ENCODE data around the gene PRKAR1B.

PRKAR1B gene

GRCh38 chr7:773622-773915, 46.5 kb upstream of the PRKAR1B start (continued):
- TF ChIP-seq, protein P1, sequence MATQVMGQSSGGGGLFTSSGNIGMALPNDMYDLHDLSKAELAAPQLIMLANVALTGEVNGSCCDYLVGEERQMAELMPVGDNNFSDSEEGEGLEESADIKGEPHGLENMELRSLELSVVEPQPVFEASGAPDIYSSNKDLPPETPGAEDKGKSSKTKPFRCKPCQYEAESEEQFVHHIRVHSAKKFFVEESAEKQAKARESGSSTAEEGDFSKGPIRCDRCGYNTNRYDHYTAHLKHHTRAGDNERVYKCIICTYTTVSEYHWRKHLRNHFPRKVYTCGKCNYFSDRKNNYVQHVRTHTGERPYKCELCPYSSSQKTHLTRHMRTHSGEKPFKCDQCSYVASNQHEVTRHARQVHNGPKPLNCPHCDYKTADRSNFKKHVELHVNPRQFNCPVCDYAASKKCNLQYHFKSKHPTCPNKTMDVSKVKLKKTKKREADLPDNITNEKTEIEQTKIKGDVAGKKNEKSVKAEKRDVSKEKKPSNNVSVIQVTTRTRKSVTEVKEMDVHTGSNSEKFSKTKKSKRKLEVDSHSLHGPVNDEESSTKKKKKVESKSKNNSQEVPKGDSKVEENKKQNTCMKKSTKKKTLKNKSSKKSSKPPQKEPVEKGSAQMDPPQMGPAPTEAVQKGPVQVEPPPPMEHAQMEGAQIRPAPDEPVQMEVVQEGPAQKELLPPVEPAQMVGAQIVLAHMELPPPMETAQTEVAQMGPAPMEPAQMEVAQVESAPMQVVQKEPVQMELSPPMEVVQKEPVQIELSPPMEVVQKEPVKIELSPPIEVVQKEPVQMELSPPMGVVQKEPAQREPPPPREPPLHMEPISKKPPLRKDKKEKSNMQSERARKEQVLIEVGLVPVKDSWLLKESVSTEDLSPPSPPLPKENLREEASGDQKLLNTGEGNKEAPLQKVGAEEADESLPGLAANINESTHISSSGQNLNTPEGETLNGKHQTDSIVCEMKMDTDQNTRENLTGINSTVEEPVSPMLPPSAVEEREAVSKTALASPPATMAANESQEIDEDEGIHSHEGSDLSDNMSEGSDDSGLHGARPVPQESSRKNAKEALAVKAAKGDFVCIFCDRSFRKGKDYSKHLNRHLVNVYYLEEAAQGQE (tag by site-specific recombination; IDR thresholded peaks at IDR 0.05), result no peak
- TF ChIP-seq ZBTB48 (tag by site-specific recombination; IDR thresholded peaks at IDR 0.05), result no peak
- TF ChIP-seq ZNF560 (tag by site-specific recombination; IDR thresholded peaks at IDR 0.05; ENCODE audit: borderline replicate concordance), result no peak
- TF ChIP-seq ZNF292 (tag by site-specific recombination; IDR thresholded peaks at IDR 0.05; ENCODE audit: borderline replicate concordance, low read depth), result no peak
- no peak for TF ChIP-seq OVOL3 (tag by site-specific recombination; IDR thresholded peaks at IDR 0.05)
- no peak for TF ChIP-seq MYNN (tag by site-specific recombination; IDR thresholded peaks at IDR 0.05; ENCODE audit: borderline replicate concordance)
- no peak for TF ChIP-seq ZNF10 (tag by site-specific recombination; IDR thresholded peaks at IDR 0.05)
- no peak for TF ChIP-seq FEZF1 (tag by site-specific recombination; IDR thresholded peaks at IDR 0.05)
- TF ChIP-seq ZNF501 (tag by site-specific recombination; IDR thresholded peaks at IDR 0.05), result no peak
- TF ChIP-seq ZNF214 (tag by site-specific recombination; IDR thresholded peaks at IDR 0.05; ENCODE audit: borderline replicate concordance), result no peak
- TF ChIP-seq ZNF19 (tag by site-specific recombination; IDR thresholded peaks at IDR 0.05; ENCODE audit: low read depth), result no peak
- TF ChIP-seq ZSCAN16 (tag by site-specific recombination; IDR thresholded peaks at IDR 0.05), result no peak

DNA sequence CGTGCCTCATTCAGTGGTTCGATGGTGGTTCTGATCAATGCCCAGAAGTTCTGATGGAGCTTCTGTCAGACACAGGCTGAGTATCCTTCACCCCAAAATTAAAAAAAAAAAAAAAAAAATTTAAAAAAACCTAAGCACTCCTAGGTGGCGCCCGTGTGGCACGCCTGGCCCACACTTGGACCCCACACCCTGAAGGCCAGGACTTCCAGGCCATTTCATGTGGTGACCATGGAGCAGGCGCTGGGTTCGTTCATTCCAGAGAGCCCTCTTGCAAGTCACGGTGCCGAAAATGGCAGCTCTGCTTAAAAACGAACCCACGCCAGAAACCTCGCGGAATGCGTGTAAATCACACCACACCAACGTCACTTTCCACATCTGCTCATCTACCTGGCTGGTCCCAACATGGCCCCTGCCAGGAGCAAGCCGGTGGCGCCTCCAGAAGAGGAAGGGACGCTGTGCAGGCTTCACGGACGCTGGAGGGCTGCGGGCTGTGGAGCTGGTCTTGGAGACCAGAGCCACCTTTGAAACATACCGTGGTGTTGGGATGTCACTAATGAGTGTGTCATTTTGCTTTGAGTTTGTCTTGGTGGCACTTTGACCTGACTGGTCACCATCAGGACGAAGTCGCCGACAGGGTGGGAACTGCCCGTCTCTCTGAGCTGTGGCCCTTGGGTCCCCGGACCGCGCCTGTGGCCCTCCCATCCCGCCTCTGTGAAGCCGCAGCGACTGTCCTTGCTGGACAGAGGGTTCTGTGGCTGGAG, 46.0 kb upstream of the PRKAR1B start:
- H3K9me3 ChIP-seq (ENCODE audit: control insufficient read depth, insufficient read depth, low read depth, low read length), result no peaks in the 10 kb centered on the region
- H3K36me3 ChIP-seq (ENCODE audit: control insufficient read depth in 2 of 2, insufficient read depth in 1 of 2, low read length in 2 of 2), result peaks cover 15 to 50% of the 10 kb centered on the region in 2 experiments
- no peak overlapping the region for H3K27ac ChIP-seq (ENCODE audit: extremely low read depth, low read depth, low read length)
- ChIA-PET CTCF (interaction anchor here (0.5 to 2.2 kb wide), 6 partner anchors 108 to 451 kb away, joined by 3 to 9 read pairs (median 4); no protein-coding TSS in a partner anchor), POLR2A (no interaction called here)
- H3K4me3 ChIP-seq (ENCODE audit: low read depth, low read length), result no peak overlapping the region
- TF ChIP-seq ZNF23 (tag by site-specific recombination; IDR thresholded peaks at IDR 0.05; ENCODE audit: borderline replicate concordance) (no peak), GLIS2 (tag by site-specific recombination; IDR thresholded peaks at IDR 0.05) (no peak), BCL11A (tag by site-specific recombination; IDR thresholded peaks at IDR 0.05; ENCODE audit: low read depth) (no peak), PBX3 (CRISPR knock-in tag; IDR thresholded peaks at IDR 0.05) (no peak)
- no peaks in the 10 kb centered on the region for H3K4me1 ChIP-seq (ENCODE audit: control insufficient read depth, insufficient read depth, low read length)

DNA sequence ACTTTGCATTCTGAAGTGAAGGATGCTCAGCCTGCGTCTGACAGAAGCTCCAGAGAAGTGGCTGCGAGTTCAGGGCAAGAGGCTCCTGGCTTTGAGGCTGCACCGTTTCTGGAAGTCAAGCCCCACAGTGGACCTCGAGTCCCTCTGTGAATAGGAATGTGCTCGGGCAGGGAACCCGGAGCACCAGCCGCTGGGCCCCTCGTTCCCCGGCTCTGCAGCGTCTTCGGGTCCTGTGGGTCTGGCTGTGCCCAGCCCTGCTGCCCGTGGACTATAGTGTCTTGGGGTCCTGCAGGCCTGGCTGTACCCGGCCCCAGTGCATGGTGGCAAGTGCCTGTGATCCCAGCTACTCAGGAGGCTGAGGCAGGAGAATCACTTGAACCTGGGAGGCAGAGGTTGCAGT, 45.3 kb upstream of the PRKAR1B start:
- H3K9me3 ChIP-seq (ENCODE audit: control insufficient read depth, insufficient read depth, low read depth, low read length), result no peaks in the 10 kb centered on the region
- no peak overlapping the region for H3K27ac ChIP-seq (ENCODE audit: extremely low read depth, low read depth, low read length)
- CTCF ChIA-PET, result interaction anchor here (0.7 to 2.2 kb wide), 2 partner anchors 107 to 451 kb away, joined by 4 to 9 read pairs; no protein-coding TSS in a partner anchor
- no peak for TF ChIP-seq HOXA7 (CRISPR knock-in tag; IDR thresholded peaks at IDR 0.05; ENCODE audit: borderline replicate concordance)
- no peak for TF ChIP-seq ZNF501 (tag by site-specific recombination; IDR thresholded peaks at IDR 0.05)
- TF ChIP-seq ZXDB (tag by site-specific recombination; IDR thresholded peaks at IDR 0.05), result no peak
- no peak for TF ChIP-seq ZNF214 (tag by site-specific recombination; IDR thresholded peaks at IDR 0.05; ENCODE audit: borderline replicate concordance)
- no peak for TF ChIP-seq GLI2 (tag by site-specific recombination; IDR thresholded peaks at IDR 0.05; ENCODE audit: borderline replicate concordance, low read depth)
- TF ChIP-seq OVOL3 (tag by site-specific recombination; IDR thresholded peaks at IDR 0.05), result no peak
- no peaks in the 10 kb centered on the region for H3K4me1 ChIP-seq (ENCODE audit: control insufficient read depth, insufficient read depth, low read length)
- H3K36me3 ChIP-seq (ENCODE audit: control insufficient read depth in 2 of 2, insufficient read depth in 1 of 2, low read length in 2 of 2), result peaks cover 15 to 51% of the 10 kb centered on the region in 2 experiments
- POLR2A ChIA-PET, result no interaction called here
- no peak overlapping the region for H3K4me3 ChIP-seq (ENCODE audit: low read depth, low read length)
